HG03571 (cell line): Measurements from ENCODE around the gene ZBED4.

Source experiments
- ATAC-seq: cut with Tn5 transposase; IDR thresholded peaks from one replicate; pipeline ENCODE4 v1.9.1; 2021; ENCODE audit not compliant: unreplicated experiment

ZBED4 gene

DNA sequence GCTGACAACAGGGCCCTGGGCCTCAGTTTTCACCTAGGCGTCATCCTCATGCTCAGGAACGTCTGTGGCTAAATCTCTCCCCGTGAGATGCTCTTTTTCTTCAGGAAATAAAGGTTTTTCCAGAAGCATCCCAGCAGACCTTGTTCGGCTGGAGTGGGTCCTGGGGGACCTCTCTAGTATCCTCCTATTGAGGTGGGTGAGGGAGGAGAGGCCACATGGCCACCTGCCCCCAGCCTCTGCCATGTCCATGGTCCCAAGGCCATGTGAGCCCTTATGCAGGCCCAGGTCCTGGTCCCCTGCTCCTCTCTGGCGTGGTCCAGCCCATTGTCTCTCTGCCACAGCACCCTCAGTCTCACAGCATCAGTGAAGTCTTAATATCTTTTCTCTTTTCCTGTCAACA, 42.6 kb downstream of the ZBED4 start:
- ATAC-seq = no peak

DNA sequence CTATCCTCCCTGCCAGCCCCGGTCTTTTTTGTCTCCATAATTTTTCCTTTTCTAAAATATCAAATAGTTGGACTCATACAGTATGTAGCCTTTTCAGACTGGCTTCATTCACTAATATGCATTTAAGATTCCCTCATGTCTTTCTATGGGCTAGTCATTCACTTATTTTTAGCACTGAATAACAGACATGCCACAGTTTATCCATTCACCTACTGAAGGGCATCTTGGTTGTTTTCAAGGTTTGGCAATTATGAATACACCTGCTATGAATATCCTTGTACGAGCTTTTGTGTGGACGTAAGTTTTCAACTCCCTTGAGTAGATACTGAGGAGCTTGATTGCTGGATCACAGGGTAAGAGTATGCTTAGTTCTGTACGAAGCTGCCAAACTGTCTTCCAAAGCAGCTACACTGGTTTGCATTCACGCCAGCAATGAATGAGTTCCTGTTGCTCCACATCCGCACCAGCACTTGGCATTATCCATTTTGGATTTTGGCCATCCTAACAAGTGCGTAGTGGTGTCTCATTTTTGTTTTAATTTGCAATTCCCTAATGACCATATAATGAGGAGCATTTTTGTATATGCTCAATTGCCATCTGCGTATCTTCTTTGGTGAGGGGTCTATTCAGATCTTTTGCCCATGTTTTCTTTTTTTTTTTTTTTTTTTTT, 43.5 kb downstream of the ZBED4 start:
- ATAC-seq = no peak

DNA sequence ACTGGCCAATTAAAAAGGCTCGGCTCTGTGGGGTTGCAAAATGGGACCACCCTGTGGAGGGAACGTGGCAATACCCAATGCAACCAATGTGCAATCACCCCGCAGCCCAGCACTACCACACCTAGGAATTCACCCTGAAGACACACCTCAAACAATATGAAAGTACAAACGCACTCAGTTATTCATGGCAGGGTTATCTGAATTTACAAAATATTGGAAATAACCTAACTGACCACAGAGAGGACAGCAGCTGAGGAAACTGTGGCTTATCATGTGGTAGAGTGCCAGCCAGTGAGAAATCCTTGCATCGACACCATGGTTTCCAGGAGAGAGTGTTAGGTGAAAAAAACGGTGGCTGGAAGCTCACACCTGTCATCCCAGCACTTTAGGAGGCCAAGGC, 45.9 kb downstream of the ZBED4 start:
- no peak for ATAC-seq

DNA sequence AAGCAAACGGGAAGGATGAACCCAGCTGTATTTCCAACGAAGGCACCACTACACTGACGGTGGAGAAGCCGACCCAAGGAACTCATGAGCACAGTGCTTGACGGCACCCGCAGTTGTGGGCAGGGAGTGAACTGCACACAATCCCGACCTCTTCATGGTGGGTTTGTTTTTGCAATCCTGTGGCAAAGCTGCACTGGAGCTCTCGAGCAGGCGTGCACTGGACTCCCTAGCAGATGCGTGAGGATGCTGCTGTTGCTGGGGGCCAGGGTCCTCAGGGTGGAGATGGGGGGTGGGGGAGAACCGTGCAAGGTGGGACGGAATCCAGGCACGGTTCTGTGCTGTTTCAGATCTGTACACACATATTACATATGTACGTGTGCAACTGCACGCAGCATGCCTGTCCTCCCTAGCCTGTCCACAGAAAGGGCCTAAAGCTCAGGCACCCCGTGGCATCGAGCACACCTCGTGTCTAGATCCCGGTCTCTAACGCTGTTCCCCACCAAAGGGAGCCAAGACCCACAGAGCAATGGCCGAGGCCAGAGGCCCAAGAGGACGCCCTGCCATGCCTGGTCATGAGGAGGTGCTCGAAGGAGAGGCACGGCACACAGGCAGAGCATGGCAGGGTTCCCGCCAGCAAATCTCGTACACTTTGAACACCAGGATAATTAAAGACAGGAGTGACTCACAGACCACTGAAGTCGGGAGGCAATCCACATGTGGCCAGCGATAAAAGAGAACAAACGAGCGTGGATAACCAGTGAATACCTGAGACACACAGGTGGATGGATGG, 47.0 kb downstream of the ZBED4 start:
- no peak for ATAC-seq

DNA sequence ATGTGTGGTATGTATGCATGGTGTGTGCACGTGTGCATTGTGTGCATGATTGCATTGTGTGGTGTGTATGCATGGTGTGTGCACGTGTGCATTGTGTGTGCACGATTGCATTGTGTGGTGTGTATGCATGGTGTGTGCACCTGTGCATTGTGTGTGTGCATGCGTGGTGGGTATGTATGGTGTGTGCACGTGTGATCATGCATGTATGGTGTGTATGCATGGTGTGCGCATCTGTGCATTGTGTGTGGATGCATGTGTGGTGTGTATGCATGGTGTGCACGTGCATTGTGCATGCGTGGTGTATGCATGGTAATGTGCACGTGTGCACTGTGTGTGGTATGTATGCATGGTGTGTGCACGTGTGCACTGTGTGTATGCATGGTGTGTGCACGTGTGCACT, 47.8 kb downstream of the ZBED4 start:
- ATAC-seq = no peak

DNA sequence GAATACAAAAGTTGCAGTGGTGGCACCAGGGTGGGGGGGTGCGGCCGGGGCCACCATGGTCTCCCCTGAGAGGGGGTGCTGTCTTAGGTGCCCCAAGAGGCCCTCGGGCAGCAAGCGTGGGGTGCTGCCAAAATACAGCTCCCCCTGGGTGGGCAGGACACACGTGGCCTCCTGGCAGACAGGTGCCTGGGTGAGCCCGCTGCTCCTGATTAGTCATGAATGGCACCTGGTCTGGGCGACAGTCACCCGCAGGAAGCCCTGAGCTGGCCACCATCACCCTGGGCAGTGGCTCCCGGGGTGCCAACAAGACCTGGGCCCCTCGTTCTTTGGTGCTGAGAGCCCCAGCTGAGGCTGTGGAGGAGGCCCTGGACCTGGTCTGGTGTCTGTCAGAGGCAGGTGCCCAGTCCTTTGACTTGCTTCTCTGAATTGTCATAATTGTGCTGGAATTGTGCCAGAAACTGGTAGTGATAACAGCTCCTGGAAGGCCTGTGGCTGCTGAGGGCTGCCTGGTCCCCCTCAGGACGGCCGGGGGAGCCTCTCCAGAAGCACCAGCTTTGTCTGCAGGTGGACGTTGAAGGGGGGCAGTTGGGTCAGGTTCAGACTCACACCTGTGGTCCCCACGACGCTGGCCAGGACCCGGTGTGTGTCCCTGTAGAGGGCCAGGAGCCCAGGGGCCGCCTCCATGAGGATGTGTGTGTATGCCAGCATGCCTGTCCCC, 49.8 kb downstream of the ZBED4 start:
- ATAC-seq = no peak

DNA sequence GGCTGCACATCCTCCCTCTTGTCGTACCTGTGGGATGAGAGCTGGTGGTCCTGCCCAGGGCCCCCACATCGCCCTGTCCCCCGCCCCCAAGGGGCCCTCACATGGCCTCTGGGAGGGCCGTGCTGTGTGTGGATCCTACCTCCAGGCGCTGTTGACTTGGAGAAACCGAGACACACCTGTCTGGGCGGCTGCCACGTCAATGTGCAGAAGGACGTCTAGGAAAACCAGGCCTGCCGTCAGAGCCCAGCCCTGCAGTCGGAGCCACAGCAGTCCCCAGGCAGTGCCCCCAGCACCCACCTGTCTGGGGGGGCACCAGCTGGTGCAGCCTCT, 50.4 kb downstream of the ZBED4 start:
- no peak for ATAC-seq

DNA sequence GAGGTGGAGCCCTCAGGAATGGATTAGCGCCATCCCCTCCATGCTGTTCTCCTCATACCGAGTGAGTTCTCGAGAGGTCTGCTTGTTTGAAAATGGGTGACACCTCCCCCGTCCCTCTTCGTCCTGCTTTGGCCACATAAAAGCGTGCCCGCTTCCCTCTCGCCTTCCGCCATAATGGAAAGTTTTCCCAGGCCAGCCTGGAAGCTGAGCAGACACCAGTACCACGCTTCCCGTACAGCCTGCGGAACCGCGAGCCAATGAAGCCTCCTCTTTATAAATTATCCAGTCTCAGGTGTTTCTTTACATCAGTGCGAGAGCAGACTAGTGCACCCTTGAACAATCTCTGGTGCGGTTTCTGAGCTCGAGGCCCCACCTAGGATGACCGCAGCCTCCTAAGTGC, 51.8 kb downstream of the ZBED4 start:
- no peak for ATAC-seq

DNA sequence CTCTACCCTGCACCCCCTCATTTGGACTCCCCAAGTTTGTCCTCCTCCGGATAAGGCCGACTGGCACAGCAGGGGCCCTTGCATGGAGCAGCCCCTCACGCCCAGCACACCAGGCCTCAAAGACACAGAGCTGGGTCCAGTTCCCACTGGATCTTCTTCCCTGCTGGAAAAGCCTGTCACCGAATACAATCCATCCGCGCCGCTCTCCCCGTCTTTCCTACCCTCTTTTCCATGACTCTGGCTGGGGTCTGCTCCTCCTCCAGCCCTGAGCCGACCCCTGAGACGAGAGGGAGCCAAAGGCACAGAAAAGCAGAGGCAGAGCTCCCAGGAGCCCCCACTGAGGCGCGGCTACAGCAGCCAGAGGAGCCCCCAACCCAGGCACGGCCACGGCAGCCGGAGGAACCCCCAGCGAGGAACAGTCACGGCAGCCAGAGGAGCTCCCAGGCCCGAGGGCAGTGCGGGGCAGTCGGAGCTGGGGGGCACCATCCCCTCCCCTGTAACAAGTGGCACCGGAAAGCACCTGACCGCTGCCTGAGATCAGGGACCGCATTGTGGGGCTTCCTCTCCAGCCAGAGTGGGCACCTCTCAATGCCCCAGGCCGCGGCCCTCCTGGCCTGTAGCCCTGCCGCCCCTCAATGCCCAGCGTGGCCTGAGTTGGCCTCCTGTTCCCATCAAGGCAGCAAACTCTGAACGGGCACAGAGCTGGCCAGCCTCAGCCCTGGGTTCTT, 52.6 kb downstream of the ZBED4 start:
- no peak for ATAC-seq

DNA sequence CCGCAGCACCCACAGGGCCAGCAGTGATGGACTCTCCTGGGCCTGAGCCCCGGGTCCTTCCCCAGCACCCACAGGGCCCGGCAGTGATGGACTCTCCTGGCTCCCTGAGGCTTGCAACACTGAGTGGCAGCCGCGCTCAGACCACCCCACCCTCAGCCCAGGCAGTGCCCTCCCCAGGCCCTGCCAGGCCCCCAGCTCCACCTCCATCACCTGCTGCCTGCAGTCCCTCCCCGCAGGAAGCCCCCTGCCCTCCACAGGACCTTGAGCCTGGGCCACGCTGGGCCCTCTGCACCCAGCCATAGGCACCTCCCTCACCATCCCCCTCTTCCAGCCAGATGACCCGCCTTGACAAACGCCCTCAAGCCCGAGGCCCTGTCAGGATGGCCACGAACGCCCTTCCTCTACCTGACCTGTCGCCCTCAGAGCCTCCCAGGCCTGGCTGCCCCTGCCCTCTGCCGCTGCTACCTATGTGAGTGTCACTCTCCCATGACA, 53.2 kb downstream of the ZBED4 start:
- no peak for ATAC-seq

DNA sequence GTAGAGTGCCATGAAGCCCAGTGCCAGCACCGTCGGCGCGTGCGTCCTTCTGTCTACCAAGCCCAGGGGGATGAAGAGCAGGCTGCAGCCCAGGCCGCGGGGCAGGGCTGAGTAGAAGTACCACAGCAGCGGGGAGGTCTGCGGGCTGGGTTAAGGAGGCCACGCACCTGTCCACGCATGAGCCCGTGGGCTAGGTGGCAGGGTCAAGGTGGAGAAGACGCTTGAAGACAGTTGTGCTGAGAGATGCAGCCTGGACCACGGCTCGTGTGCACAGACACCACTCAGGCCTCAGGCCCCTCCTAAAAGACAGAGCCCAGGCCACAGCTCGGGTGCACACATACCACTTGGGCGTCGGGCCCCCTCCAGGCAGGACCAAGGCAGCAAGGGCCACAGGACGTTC, 54.2 kb downstream of the ZBED4 start:
- no peak for ATAC-seq

DNA sequence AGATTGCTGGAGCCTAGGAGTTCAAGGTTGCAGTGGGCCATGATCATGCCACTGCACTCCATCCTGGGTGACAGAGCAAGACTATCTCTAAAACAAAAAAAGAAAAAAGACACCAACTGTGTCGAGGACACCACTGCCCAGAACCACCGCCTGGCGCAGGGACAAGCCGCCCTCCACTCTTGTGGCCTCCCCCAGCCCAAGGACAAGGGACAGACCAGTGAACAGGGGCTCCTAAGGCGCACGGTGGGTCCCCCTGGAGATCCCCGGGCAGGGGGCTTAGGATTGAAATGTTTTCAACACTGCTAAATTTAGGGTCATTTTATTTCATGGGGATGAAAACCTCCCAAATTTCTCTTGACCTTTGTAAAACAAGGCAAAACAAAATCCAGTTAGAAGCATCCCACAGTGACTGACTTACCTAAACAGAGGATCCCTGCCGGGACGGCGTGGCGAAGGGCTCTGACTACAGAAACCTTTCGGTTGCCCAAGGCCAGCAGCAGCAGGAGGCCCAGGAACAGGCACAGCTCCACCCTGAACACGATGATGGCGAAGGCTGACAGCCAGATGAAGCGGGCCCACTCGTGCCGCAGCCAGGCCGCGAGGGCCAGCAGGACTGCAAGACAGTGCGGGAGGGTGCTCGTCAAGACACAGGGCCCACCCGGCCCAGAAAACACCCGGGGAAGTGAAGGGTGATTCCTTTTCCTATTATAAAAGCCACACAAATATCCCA, 56.0 kb downstream of the ZBED4 start:
- ATAC-seq = no peak

DNA sequence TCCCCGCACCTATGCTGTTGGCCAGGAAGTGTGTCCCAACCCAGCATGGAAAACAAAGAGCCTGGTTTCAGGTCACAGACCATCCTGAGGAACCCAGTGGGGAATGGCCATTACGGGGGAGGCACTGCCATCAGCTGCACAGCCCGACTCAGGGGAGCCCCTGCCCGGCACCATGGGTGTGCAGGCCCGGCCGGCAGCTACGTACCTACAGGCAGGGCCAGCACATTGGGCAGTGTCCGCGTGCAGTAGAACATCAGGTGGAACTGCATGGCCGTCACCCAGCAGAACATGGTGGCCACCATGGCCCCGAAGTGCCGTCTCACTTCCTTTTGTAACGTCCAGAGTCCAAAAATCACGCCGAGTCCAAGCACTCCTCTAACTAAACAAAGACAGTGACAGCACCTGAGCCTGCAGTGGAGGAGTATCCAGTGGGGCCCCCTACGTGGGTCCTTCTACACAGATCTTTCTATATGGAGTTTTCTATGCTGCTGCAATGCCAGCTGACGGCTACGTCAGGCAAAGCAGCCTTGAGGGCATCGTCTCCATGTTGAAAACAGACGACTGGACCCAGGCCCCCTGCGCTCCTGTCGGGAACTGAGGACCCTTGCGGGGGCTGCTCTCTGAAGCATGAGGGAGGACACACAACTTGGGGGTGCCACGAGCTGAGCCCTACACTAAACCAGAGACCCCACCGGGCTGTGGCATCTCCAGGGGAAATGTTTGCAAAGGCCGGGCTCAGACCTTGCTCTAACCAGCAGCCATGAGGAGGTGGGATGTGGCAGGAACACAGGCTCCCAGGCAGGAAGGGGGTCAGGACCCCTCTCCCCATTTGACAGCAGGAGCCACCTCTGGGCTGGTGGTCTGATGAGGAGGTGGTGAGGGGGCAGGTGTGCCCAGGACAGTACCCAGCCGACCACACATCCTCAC, 56.8 kb downstream of the ZBED4 start:
- no peak for ATAC-seq

DNA sequence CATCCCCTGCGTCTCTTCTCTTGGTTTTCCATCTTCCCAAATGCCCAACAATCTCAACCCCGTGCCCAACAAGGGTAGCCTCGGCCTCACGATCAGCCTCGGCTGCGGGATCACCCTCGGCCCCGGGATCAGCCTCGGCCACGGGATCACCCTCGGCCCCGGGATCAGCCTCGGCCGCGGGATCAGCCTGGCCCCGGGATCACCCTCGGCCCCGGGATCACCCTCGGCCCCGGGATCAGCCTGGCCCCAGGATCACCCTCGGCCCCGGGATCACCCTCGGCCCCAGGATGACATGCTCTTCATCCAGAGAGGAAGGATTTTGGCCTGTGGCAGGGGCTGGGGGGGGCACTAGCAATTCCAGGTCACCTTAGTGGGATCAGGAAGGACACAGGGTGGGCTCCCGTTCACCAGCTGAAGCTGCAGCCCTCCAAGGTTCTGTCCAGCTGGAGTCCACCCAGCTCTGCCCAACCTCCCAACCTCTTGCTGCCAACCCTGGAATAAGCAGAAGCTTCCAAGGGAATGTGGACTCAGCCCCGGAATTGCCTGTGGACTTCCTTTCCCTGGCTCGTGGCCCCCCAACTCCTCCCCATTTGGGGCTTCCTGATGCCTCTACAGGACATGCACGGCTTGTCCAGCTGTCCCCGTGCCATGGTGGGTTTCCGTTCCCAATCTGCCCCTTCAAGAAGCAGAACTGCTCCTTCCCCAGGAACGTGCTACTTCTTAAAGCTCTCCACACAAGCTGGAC, 58.4 kb downstream of the ZBED4 start:
- no peak for ATAC-seq

DNA sequence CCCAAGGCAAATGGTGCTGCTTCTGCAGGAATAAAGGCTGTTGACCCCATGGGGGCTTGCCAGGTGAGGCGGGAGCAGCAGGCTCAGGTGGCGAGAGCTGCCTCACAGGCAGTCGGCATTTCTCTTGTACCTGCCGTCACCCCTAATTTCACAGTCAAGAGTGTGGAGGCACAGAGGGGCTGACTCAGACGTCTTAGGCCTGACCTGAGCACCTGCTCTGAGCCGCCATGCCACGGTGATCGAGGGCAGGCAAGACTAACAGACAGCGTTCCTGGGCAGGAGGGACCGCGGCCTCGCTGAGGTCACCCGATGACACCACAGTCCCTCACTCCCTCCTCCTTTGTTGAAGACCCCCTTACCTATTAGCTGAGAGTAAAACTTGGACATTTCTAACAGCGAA, 59.4 kb downstream of the ZBED4 start:
- no peak for ATAC-seq

DNA sequence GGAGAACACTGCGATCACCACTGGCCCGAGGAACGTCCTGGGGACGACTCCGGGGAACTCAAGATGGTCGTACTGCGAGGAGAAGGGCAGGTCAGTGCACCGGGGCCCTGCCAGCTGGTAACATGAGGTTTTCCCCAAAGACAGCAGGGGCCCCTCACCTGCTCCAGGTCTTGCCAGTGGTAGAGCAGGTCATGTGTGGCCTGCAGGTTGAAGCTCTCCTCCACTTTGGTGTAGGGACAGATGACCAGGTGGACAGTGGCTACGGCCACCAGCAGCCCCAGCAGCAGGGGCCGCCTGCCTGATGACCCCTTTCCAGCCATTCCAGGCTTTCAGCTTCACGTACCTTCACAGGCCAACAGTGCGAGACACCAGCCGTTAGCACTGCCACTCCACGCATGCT, 59.8 kb downstream of the ZBED4 start:
- ATAC-seq = no peak

DNA sequence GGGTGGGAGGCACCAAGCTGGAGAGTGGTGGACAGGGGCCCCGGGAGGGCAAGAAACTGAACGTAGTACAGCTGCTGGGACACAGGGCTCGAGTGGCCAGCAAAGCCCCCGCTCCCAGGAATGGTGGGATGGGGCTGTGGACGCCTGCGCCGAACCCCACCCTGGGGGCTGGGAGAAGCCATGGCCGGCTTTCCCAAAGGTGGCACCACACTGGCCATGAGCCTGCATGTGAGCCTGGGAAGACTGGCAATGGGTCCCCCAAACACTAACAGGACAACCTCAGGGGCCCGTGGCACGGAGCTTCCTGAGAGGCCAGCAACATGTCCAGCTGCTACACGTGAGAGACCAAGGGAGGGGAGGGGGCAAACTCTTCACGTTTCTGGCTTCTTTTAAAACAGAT, 60.6 kb downstream of the ZBED4 start:
- no peak for ATAC-seq

DNA sequence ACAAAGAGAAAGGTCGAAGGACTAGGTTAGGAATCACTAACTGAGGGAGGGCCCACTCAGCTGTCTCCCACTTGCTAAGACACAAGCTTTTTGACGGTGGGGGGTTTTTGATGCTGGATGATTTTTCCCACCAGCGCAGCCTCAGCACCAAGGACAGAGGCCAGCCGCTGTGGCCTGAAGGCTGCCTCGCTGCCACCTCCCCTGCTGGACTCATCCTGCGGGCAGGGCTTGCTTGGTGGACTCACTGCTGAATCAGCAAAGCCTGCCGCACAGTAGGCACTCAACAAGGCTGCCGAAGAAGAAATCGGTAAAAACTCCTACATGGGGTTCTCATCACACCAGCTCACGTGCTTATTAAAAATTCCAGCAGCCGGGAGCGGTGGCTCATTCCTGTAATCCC, 62.0 kb downstream of the ZBED4 start:
- ATAC-seq = no peak

DNA sequence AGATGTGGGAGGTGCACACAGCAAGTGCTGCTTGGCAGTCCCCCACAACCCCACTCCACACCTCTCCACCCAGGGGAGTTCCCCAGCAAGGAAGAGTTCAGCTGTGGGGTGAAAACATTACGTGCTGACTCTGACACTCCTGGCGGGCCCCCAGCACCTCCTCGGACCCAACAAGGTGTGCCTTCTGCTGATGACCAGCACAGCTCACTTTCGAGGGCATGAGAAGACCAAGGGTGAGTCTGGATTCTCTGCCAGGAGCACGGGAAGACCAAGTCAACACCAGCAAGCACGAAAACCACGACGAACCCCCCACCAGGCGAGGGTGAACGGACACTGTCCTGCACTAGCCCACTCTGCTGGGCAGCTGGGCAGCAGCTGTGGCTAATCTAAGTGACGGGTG, 63.2 kb downstream of the ZBED4 start:
- no peak for ATAC-seq
